Activated gamma-delta T cell (primary cell): ENCODE data around the gene OR2A12.
"Not testable (repeated sequence)": the region's sequence is repeated elsewhere in the genome, so short reads cannot be mapped to it uniquely, and the experiment has no call there.

Source experiments
- DNase-seq: peaks from one replicate; lab custom pipeline; 2025; lab: John Stamatoyannopoulos, UW
- total RNA-seq, 2 donors: gene quantifications; one replicate each; lab custom pipeline; 2026; lab: John Stamatoyannopoulos, UW

Gene OR2A12, protein sequence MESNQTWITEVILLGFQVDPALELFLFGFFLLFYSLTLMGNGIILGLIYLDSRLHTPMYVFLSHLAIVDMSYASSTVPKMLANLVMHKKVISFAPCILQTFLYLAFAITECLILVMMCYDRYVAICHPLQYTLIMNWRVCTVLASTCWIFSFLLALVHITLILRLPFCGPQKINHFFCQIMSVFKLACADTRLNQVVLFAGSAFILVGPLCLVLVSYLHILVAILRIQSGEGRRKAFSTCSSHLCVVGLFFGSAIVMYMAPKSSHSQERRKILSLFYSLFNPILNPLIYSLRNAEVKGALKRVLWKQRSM
- total RNA-seq, result 0 reads per million in 2 donors

DNA sequence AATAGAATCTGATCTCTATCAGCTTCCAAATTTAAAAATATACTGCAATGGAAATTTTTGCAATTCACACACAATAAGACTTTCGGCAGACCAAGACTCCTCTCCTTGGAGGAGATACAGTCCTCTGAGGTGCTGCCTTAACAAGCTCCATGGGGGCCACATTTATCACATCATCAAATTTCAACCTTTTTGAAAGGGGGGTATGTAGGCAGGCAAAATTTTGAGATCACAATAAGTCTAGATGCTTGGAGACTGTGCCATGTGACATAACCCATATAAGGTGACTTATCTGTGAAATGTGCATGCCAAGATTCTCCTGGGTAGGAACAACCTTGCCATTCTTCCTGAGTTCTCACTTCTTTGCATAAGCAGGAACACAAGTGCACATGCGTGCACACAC is at the start of gene OR2A12:
TSS of gene OR2A12 (plus strand) at position 301 of the 400 bp plus-strand sequence. CDS start 8,830 bp downstream, outside the sequence.
- DNase-seq, result no peak

DNA sequence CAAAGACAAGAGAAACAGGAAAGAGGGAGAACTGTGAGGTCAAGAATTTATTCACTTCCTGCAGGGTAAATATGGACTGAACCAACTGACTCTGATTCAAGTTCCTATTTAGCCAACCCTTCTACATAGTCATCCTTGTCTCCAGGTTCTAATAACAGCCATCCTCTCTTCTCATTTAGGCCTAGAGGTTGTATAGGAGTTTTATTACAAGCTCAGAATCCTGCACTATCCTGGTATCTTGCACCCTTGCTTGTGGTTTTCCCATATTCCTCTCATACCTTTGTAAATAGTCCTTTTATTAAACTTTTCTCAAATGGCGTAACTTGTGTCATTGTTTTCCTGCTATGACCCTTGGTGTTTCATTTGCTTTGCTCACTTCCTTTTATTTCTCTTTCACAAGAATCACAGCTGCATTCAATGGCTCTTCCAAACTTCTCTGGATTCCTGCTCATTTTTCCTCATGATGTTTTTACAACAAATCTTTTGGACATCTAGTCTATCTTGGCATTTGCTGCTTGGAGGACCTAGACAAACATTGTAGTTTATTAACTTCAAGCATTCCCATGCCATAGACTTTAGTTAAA is 49.7 kb upstream of the OR2A12 start:
- DNase-seq, result no peak

DNA sequence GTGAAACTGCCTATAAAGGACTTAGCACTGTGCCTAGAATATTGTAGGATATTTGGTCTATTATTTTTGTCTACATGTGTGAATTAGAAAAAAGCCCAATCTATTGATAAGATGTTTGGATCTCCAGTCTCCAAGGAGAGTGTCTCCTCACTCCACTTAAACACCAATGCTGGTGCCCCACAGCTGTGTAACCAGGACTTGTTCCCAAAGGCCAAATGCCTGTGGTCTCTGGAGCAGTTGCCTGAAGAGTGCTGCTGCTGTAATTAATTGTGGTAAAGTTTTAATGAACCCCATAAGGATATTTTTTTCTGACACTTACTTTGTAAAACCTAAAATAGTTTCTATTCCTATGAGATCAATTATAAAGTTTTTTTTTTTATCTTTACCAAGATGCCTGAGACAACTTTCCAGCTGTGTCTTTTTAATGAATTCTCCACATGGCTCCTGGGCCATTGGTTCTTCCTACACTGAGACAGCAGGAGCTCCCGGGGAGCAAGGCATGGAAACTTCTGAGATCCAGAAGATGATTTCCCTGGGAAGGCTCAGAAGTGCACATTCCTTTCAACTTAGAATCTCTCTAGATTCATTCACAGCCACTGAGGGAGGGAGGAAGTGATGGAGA is 48.6 kb upstream of the OR2A12 start:
- no peak for DNase-seq

DNA sequence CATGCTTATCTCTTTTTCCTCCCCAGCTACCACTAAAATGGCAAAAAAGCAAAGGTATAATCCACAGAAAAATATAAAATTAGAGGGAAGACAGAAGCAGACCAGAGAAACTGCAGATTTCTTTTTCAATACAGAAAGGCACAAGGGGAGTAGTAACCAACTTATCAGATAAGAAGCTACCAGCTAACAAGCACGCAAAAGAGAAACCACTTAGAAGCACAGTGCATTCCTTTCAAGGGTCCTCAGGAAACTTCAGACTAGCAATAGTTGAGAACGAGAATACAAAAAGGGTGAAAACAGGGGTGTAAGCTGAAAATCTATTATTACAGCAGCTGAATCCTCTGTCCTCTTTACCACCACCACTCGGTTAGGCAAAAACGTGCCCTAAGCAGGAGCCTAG is 47.2 kb upstream of the OR2A12 start:
- DNase-seq, result no peak

DNA sequence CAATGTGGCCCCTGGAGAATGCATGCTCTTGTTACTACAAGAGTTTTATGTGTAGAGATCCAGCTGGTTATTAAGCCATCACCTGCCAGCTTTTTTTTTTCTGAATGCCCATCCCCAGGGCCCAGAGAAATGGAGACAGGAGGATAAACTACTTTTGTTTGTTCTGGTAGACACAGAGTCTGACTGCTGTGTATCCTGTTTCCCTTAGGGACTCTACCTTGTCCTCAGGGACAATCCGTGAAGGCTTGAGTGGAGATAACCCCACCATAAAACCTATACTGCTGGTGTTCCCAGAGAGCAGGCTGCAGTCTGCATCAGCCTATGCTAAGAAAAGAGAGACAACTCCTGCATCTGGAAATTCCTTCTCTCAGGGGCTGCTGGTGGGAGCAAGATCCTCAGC is 37.4 kb upstream of the OR2A12 start, which contains the start of gene OR2A5:
TSS of gene OR2A5 (plus strand) at position 301 of the 400 bp plus-strand sequence. CDS start 1,454 bp downstream, outside the sequence.
- no peak for DNase-seq

DNA sequence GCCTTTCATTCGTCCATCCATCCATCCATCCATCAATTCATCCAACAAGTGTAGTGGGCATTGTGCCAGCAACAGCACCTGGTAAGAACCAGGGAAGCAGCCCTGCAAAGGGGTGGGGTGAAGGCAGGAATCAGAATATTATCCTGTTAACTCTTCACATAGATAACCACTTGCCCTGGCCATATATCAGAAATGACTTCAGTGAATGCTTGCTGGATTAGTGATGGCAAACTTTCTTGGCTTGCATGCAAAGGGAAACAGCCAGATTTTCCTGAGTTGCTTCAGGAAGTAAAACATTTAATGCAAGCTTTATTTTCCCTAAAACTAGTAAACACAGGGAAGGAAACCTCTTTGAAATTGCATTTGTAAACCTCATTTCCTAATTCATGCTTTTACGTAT is 36.6 kb upstream of the OR2A12 start:
- no peak for DNase-seq

DNA sequence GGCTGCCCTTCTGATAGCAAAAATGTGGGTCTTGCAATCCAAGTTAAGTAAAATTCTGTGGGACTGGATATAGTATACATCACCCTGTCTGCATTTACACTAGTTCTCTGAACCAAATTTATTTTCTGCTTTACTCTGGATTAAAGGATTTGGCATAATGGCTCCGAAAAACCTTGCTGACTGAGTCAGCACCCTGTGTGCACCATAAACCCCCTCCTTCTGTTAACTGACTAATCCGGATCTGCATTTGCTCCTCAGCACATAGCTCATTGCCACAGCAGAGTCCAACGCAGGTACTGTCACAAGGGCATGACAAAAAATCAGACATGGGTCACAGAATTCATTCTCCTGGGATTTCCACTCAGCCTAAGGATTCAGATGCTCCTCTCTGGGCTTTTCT is 36.0 kb upstream of the OR2A12 start:
- DNase-seq, result no peak

DNA sequence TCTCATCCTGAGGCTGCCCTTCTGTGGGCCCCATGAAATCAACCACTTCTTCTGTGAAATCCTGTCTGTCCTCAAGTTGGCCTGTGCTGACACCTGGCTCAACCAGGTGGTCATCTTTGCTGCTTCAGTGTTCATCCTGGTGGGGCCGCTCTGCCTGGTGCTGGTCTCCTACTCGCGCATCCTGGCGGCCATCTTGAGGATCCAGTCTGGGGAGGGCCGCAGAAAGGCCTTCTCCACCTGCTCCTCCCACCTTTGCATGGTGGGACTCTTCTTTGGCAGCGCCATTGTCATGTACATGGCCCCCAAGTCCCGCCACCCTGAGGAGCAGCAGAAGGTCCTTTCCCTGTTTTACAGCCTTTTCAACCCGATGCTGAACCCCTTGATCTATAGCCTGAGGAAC is 35.2 kb upstream of the OR2A12 start:
- not testable (repeated sequence) for DNase-seq

DNA sequence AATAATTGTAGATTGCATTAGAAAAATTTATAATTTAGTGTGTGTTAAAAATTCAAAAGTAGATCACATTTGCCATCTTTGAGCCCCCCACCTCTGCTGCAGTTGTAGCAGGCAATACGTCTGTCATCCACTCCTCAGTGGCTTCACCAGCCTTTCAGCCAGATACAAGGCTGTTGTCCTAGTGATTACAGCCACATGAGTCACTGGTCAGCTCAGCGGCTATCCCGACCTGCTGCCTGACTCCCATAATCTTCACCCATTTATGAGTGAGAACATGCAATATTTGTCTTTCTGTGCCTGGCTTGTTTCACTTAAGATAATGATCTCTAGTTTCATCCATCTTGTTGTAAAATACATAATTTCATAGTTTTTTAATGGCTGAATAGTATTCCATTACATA is 28.1 kb upstream of the OR2A12 start:
- no peak for DNase-seq

DNA sequence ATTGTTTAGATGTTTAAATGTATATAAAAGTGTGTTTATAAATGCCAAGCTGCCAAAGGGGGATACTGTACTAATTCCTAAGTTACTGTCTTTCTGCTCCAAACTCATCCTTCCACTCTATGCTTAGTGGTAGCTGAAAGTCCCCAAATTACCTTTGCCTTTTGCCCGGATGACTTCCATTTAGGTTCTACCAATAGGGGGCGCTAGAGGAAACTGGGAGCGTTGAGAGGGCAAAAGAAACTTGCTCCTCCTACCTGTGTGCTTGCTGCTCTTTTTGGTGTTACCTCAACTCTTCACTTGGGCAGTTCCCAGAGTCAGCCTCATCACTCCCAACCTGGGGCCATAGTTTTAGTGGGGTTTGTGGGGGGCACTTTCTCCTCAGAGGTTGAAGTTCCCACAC is 22.4 kb upstream of the OR2A12 start:
- DNase-seq, result no peak

DNA sequence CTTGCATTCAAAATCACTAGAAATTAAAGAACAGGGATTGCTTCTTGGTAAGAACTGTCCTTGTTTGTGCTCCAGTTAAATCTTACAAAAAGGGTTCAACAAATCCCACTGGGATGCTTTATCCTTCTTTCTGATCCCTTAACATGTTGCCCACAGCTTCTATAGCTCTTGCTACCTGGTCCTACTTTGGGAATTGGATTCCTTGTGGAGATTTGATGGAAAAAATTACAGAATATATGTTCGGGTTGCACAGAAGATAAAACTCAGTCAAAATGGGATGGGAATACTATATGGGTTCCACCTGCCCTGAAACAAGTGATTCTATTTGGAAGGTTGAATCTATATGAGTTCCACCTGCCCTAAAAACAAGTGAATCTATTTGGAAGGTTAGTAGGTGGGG is 16.6 kb upstream of the OR2A12 start, which contains the start of gene OR2A25:
TSS of gene OR2A25 (plus strand) at position 301 of the 400 bp plus-strand sequence. CDS start 4,409 bp downstream, outside the sequence.
- DNase-seq, result no peak

DNA sequence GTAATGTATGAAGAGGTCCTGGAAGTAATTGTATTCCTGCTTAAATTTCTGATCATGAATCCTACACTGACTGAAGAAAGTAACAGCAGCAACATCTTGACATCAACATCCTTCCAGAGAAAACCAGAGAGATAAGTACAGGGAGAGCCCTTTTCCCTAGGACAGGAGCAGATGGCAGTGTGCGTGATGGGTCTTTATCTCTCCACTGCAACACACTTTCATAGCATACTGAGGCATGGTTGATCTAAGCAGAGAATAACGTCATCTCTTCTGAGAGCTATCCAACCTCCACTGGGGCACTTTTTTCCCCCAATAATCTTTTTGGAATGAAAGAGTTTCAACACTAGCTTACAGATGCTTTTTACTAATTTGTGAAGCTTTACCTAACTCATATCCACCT is 16.1 kb upstream of the OR2A12 start:
- no peak for DNase-seq

DNA sequence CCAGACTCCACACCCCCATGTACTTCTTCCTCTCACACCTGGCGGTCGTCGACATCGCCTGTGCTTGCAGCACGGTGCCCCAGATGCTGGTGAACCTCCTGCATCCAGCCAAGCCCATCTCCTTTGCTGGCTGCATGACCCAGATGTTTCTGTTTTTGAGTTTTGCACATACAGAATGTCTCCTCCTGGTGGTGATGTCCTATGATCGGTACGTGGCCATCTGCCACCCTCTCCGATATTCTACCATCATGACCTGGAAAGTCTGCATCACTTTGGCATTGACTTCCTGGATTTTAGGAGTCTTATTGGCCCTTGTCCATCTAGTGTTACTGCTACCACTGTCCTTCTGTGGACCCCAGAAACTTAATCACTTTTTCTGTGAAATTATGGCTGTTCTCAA is 11.7 kb upstream of the OR2A12 start:
- DNase-seq, result no peak

DNA sequence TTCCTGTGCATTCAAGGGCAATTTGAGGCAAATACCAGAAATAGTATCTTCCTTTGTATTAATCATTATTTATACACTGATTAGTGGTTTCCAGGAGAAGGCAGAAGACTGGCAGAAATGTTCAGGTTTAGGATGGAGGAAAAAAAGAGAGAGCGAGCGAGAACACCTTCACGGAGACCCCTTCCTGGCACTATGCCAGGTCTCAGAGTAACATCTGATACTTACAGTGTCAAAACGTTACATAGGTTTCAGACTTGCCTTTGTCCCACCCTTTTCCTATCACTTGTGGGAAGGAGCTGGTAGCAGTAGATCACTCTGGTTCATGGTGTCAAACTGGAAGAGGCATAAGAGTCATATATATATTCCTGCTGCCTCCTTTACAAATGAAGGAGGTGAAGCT is 652 bp downstream of the OR2A12 start:
- no peak for DNase-seq

DNA sequence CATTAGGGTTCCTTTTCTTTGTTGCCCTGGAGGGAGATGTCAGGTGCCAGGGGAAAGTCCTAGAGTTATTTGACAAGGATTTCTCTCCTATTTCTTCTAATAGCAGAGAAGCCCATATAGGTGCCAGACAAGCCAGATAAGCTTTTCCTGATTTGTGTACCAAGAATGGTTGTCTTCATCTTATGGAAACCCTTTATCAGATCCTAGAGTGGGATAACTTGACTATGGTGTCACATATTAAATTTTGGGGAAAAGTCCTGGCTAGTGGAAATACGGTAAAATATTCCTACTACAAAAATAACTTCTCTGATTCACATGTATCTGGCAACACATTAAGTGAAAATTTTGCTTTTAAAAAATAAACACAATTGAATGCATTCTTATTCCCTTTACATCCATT is 1.2 kb downstream of the OR2A12 start:
- no peak for DNase-seq

DNA sequence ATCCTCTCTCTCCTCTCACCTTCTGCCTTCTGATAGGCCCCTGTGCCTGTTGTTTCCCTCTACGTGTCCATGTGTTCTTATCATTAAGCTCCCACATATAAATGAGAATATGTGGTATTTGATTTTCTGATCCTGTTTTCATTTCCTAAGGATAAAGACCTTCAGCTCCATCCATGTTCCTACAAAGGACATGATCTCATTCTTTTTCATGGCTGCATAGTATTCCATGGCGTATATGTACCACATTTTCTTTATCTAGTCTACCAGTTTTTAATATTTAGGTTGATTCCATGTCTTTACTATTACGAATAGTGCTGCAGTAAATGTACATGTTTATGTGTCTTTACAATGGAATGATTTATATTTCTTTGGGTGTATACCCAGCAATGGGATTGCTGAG is 4.6 kb downstream of the OR2A12 start:
- no peak for DNase-seq

DNA sequence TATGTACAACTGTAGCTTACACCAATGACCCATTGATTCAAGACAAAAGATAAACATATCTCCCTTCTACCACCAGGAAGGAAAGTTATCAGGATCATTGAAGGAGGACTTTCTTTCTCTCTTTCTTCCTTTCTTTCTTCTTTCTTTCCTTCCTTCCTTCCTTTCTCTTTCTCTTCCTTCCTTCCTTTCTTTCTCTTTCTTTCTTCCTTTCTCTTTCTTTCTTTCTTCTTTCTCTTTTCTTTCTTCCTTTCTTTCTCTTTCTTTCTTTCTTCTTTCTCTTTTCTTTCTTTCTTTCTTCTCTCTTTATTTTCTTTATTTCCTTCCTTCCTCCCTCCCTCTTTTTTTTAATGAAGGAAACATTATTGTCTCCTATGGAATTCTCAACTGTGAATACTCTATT is 12.7 kb downstream of the OR2A12 start:
- no peak for DNase-seq

DNA sequence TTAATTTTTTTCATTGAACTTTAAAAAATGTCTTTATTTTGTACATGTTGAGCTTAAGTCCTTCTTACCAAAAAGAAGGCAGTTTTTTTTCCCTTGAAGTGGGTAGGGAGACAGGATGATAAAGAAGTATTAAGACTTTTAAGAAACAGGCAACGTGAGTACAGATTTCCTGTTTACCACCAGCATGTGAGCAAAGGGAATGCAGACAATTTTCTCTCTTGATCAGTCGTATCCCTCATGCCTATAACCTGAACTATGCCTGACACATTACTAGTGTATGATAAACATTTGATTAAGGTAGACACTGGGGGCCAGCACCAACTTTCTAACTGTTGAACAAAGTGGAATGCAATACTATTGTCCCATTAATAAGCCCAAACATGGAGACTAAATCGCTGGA is 14.5 kb downstream of the OR2A12 start:
- DNase-seq, result no peak

DNA sequence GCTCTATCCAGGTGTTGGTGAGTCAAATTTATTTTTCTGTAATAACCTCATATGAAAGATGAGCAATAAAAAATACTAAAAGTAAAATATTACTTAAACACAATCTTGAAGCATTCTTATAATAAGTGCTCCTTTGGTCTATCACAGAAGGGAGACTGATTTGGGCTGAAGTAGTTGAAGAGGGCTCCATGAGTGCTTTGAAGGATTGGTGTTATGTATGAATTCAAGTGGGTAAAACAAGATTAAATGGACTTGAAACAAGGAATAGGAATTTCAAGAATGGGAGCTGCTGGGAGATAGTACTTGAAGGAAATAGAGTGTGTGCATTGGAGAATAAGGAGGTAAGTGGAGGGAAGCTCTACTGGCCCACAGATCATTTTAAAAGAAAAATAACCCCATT is 16.0 kb downstream of the OR2A12 start:
- DNase-seq, result no peak

DNA sequence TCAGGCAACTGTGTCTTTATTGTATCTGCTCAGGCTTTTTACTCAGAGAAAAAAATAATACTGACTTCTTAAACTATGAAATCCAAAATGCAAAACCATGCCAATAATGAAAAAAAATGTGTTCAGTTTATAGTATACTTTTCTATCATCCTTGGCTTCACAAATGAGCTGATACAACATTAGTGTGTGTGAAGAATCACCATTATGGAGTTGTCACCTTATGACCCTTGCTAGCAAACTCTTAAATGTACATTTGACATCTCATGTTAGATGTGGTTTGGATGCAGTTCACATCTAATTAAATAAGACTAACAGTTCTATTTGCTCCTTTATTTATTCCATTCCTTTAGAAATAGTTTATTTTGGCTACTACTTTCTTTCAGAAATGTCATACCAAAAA is 19.1 kb downstream of the OR2A12 start:
- DNase-seq, result no peak

DNA sequence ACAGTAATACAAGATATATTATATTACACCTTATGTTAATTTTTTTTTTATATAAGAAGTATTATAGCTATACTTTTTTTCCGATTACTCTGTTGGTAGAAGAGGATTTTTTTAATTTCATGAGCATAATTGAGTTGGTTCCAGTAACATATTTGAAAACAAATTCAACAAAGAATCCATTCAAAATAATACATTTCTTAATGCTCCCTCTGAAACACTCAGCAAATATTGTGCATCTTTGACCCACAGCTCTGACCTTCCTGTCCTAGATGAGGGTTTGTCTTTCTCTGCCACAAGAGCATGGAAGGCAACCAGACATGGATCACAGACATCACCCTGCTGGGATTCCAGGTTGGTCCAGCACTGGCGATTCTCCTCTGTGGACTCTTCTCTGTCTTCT is 23.2 kb downstream of the OR2A12 start, which contains the start of gene OR2A2:
TSS of gene OR2A2 (plus strand) at position 301 of the 400 bp plus-strand sequence. CDS start at position 301, 0 bp downstream.
- DNase-seq, result no peak

DNA sequence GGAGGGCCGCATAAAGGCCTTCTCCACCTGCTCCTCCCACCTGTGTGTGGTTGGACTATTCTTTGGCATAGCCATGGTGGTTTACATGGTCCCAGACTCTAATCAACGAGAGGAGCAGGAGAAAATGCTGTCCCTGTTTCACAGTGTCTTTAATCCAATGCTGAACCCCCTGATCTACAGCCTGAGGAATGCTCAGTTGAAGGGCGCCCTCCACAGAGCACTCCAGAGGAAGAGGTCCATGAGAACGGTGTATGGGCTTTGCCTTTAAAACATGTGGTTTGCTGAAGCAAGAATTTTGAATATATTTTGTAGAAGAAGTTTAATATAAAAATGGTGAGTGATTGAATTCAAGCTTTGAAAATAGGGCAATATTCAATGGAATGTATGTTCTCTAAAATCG is 24.2 kb downstream of the OR2A12 start:
- DNase-seq, result no peak

DNA sequence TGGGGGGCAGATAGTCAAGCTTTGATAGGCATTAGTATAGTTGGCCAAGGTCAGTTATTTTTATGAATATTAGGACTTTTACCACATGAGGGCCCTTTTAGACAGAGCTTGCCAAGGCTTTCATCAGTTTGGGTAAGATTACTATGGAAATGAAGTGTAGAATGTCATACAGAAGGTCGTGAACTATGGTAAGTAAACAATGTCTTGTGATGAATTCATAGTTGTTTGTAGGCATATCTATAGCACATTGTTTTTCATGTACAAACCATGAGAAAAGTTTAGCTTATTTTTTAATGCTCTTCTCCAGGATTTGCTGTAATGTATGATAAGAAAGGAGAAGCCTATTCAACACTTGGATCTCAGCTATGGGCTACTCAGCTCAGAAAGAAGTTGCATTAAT is 27.6 kb downstream of the OR2A12 start:
- DNase-seq, result no peak
